ENCODE measurements around the gene ME3. TPM values are rescaled to one million over a fixed set of nuclear protein-coding genes. Genes with fewer than 3 reads are reported as not detected.

The ME3 gene
- total RNA-seq, 3 donors from 2014 or later (not counting 1 experiment from before 2014, with no cell fraction given): 5.2 to 7.5 (median 6.9) TPM

GRCh38 chr11:86717817-86718501 lies 45.5 kb upstream of the ME3 start:
- no peak for ATAC-seq

GRCh38 chr11:86715611-86716010 lies 43.2 kb upstream of the ME3 start:
- intact Hi-C loops (cut with micrococcal nuclease): no loop called here

More at GRCh38 chr11:86717817-86718501, 45.5 kb upstream of the ME3 start:
- Mint-ChIP-seq H3K4me3 (no peak overlapping the region), H3K9me3 (peaks cover 2 to 4% of the 10 kb centered on the region in 2 donors), H3K27me3 (ENCODE audit: low read depth in 2 of 2) (peaks cover 10 to 28% of the 10 kb centered on the region in 2 donors), H3K4me1 (peaks cover 5 to 7% of the 10 kb centered on the region in 2 donors), H3K27ac (no peak overlapping the region), H3K36me3 (peaks cover 17% of the 10 kb centered on the region)
- H3K4me3 ChIP-seq (ENCODE audit: low read length): no peak overlapping the region
- DNase-seq: no peak
- no peaks in the 10 kb centered on the region for H3K9me3 ChIP-seq (ENCODE audit: control insufficient read depth, insufficient read depth, low read length)
- H3K4me1 ChIP-seq (ENCODE audit: control insufficient read depth, insufficient read depth, low read length): no peaks in the 10 kb centered on the region
- no peak for TF ChIP-seq CTCF (IDR thresholded peaks at IDR 0.05)
- no peaks in the 10 kb centered on the region for H3K36me3 ChIP-seq (ENCODE audit: control insufficient read depth, insufficient read depth, low read length)
- 58% methylated on average over 2 of the region's 3 CpGs for WGBS (ENCODE audit: insufficient coverage)
- intact Hi-C loops (cut with micrococcal nuclease): no loop called here
- H3K27ac ChIP-seq (ENCODE audit: low read length): no peak overlapping the region
- peaks cover 2% of the 10 kb centered on the region for H3K27me3 ChIP-seq (ENCODE audit: control insufficient read depth, insufficient read depth, low read length)

GRCh38 chr11:86713552-86713951 lies 41.1 kb upstream of the ME3 start:
- no peaks in the 10 kb centered on the region for H3K36me3 ChIP-seq (ENCODE audit: control insufficient read depth, insufficient read depth, low read length)
- no peak overlapping the region for H3K4me3 ChIP-seq (ENCODE audit: low read length)
- ATAC-seq (no peak), DNase-seq (no peak)
- no peaks in the 10 kb centered on the region for H3K27me3 ChIP-seq (ENCODE audit: control insufficient read depth, insufficient read depth, low read length)
- TF ChIP-seq CTCF (IDR thresholded peaks at IDR 0.05): no peak
- Mint-ChIP-seq H3K27me3 (ENCODE audit: low read depth in 2 of 2) (peaks cover 8 to 14% of the 10 kb centered on the region in 2 donors), H3K36me3 (peaks cover 6% of the 10 kb centered on the region), H3K4me1 (peaks cover 5 to 7% of the 10 kb centered on the region in 2 donors), H3K4me3 (no peak overlapping the region), H3K9me3 (peaks cover 2 to 8% of the 10 kb centered on the region in 2 donors), H3K27ac (no peak overlapping the region)
- H3K27ac ChIP-seq (ENCODE audit: low read length): no peak overlapping the region
- no peaks in the 10 kb centered on the region for H3K4me1 ChIP-seq (ENCODE audit: control insufficient read depth, insufficient read depth, low read length)
- no peaks in the 10 kb centered on the region for H3K9me3 ChIP-seq (ENCODE audit: control insufficient read depth, insufficient read depth, low read length)
- intact Hi-C loops (cut with micrococcal nuclease): no loop called here
- 94% methylated on average over 5 of the region's 5 CpGs for WGBS (ENCODE audit: insufficient coverage)

More at GRCh38 chr11:86715611-86716010, 43.2 kb upstream of the ME3 start:
- Histone ChIP-seq H3K4me1 (ENCODE audit: control insufficient read depth, insufficient read depth, low read length) (no peaks in the 10 kb centered on the region), H3K36me3 (ENCODE audit: control insufficient read depth, insufficient read depth, low read length) (no peaks in the 10 kb centered on the region), H3K27ac (ENCODE audit: low read length) (no peak overlapping the region), H3K9me3 (ENCODE audit: control insufficient read depth, insufficient read depth, low read length) (no peaks in the 10 kb centered on the region), H3K4me3 (ENCODE audit: low read length) (no peak overlapping the region), H3K27me3 (ENCODE audit: control insufficient read depth, insufficient read depth, low read length) (peaks cover 2% of the 10 kb centered on the region)
- WGBS (ENCODE audit: insufficient coverage): 89% methylated on average over 1 of the region's 3 CpGs
- peaks cover 4 to 10% of the 10 kb centered on the region in 2 donors for H3K27me3 Mint-ChIP-seq (ENCODE audit: low read depth in 2 of 2)
- no peaks in the 10 kb centered on the region for H3K36me3 Mint-ChIP-seq
- no peak overlapping the region for H3K4me3 Mint-ChIP-seq
- peaks cover 5 to 7% of the 10 kb centered on the region in 2 donors for H3K4me1 Mint-ChIP-seq
- no peaks in the 10 kb centered on the region for H3K9me3 Mint-ChIP-seq
- H3K27ac Mint-ChIP-seq: no peak overlapping the region
- ATAC-seq (no peak), DNase-seq (no peak)
- no peak for TF ChIP-seq CTCF (IDR thresholded peaks at IDR 0.05)

GRCh38 chr11:86710936-86711335 lies 38.5 kb upstream of the ME3 start:
- intact Hi-C loops (cut with micrococcal nuclease): no loop called here
- no peak for DNase-seq
- H3K27me3 ChIP-seq (ENCODE audit: control insufficient read depth, insufficient read depth, low read length): no peaks in the 10 kb centered on the region
- TF ChIP-seq CTCF (IDR thresholded peaks at IDR 0.05): no peak
- Mint-ChIP-seq H3K9me3 (peaks cover 2 to 8% of the 10 kb centered on the region in 2 donors), H3K36me3 (peaks cover 6% of the 10 kb centered on the region), H3K4me1 (peaks cover 5 to 7% of the 10 kb centered on the region in 2 donors), H3K27ac (no peak overlapping the region), H3K4me3 (no peak overlapping the region), H3K27me3 (ENCODE audit: low read depth in 2 of 2) (peaks cover 8 to 35% of the 10 kb centered on the region in 2 donors)
- H3K4me1 ChIP-seq (ENCODE audit: control insufficient read depth, insufficient read depth, low read length): no peaks in the 10 kb centered on the region
- H3K27ac ChIP-seq (ENCODE audit: low read length): no peak overlapping the region
- ATAC-seq: no peak
- no peaks in the 10 kb centered on the region for H3K36me3 ChIP-seq (ENCODE audit: control insufficient read depth, insufficient read depth, low read length)
- H3K4me3 ChIP-seq (ENCODE audit: low read length): no peak overlapping the region
- H3K9me3 ChIP-seq (ENCODE audit: control insufficient read depth, insufficient read depth, low read length): no peaks in the 10 kb centered on the region
